Measurements from ENCODE around the gene PTPA. TPM values are rescaled to one million over a fixed set of nuclear protein-coding genes. Genes with fewer than 3 reads are reported as not detected.
"Not testable (repeated sequence)": the region's sequence is repeated elsewhere in the genome, so short reads cannot be mapped to it uniquely, and the experiment has no call there.

The PTPA gene
- total RNA-seq, 1 experiment from 2014 or later, result 62.7 TPM

- not testable (repeated sequence) for H3K4me1 ChIP-seq (ENCODE audit: low read length)
These were observed 11.8 kb downstream of the PTPA start for GRCh38 chr9:129122976-129123375.

GRCh38 chr9:129124506-129125069 lies 13.4 kb downstream of the PTPA start:
- no peaks in the 10 kb centered on the region for H3K27me3 ChIP-seq (ENCODE audit: low read length)
- H3K4me1 ChIP-seq (ENCODE audit: low read length), result peaks cover 4% of the 10 kb centered on the region; the same call in 1 of the 2 replicates
- peaks cover 17% of the 10 kb centered on the region; the same call in 1 of the 2 replicates for H3K36me3 ChIP-seq (ENCODE audit: insufficient read depth, low read length)
- H3K9me2 ChIP-seq (replicated peaks; ENCODE audit: insufficient read depth, low read length), result no peaks in the 10 kb centered on the region
- H3K4me3 ChIP-seq (ENCODE audit: low read length), result no peak overlapping the region
- no peak overlapping the region for H3K27ac ChIP-seq (ENCODE audit: low read length)
- H3K9ac ChIP-seq (ENCODE audit: low read length), result no peak overlapping the region
- no peaks in the 10 kb centered on the region for H3K9me3 ChIP-seq (ENCODE audit: low read length)
- H3K4me2 ChIP-seq (ENCODE audit: low read depth, low read length, poor library complexity, severe bottlenecking), result no peak overlapping the region
- H4K20me1 ChIP-seq (ENCODE audit: insufficient read depth, low read depth, low read length), result no peaks in the 10 kb centered on the region
- peaks cover 17% of the 10 kb centered on the region for H3K79me2 ChIP-seq (ENCODE audit: low read length)
- DNase-seq, result no peak
- H2AFZ ChIP-seq (ENCODE audit: low read length), result no peak overlapping the region

More at GRCh38 chr9:129122976-129123375, 11.8 kb downstream of the PTPA start:
- H3K27ac ChIP-seq (ENCODE audit: low read length); H3K9me2 ChIP-seq (replicated peaks; ENCODE audit: insufficient read depth, low read length); H3K27me3 ChIP-seq (ENCODE audit: low read length); H3K4me2 ChIP-seq (ENCODE audit: low read depth, low read length, poor library complexity, severe bottlenecking); H3K9me3 ChIP-seq (ENCODE audit: low read length); H3K4me3 ChIP-seq (ENCODE audit: low read length); H4K20me1 ChIP-seq (ENCODE audit: insufficient read depth, low read depth, low read length); H3K9ac ChIP-seq (ENCODE audit: low read length); H2AFZ ChIP-seq (ENCODE audit: low read length); DNase-seq: not testable (repeated sequence)
- Histone ChIP-seq H3K36me3 (ENCODE audit: insufficient read depth, low read length) (peaks cover 17% of the 10 kb centered on the region; the same call in 1 of the 2 replicates), H3K79me2 (ENCODE audit: low read length) (peaks cover 30% of the 10 kb centered on the region)

DNA sequence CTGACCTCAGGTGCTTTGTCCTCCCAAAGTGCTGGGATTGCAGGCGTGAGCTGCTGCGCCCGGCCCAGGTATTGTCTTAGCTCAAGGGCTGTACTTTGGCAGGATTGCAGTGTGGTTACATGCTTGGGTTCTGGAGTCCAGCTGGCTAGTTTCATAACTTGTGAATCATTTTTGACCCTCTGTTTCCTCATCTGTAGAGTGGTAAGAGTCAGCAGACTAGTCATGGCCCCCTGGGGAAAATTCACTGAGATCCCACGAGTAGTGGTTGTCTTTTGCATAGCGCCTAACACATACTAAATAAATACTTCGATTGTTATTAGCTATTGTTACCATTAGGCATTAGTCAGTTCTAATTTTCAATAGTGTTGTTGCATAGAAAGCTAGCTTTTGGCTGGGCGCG lies 14.3 kb downstream of the PTPA start:
- no peaks in the 10 kb centered on the region for H4K20me1 ChIP-seq (ENCODE audit: insufficient read depth, low read depth, low read length)
- H3K79me2 ChIP-seq (ENCODE audit: low read length), result peaks cover 17% of the 10 kb centered on the region
- H3K9me2 ChIP-seq (replicated peaks; ENCODE audit: insufficient read depth, low read length), result no peaks in the 10 kb centered on the region
- H3K36me3 ChIP-seq (ENCODE audit: insufficient read depth, low read length), result peaks cover 26% of the 10 kb centered on the region; the same call in 1 of the 2 replicates
- H2AFZ ChIP-seq (ENCODE audit: low read length), result no peak overlapping the region
- no peaks in the 10 kb centered on the region for H3K27me3 ChIP-seq (ENCODE audit: low read length)
- DNase-seq, result no peak
- H3K9me3 ChIP-seq (ENCODE audit: low read length), result no peaks in the 10 kb centered on the region
- no peak overlapping the region for H3K4me2 ChIP-seq (ENCODE audit: low read depth, low read length, poor library complexity, severe bottlenecking)
- H3K27ac ChIP-seq (ENCODE audit: low read length), result no peak overlapping the region
- no peak overlapping the region for H3K4me3 ChIP-seq (ENCODE audit: low read length)
- no peak overlapping the region for H3K9ac ChIP-seq (ENCODE audit: low read length)
- peaks cover 4% of the 10 kb centered on the region; the same call in 1 of the 2 replicates for H3K4me1 ChIP-seq (ENCODE audit: low read length)

DNA sequence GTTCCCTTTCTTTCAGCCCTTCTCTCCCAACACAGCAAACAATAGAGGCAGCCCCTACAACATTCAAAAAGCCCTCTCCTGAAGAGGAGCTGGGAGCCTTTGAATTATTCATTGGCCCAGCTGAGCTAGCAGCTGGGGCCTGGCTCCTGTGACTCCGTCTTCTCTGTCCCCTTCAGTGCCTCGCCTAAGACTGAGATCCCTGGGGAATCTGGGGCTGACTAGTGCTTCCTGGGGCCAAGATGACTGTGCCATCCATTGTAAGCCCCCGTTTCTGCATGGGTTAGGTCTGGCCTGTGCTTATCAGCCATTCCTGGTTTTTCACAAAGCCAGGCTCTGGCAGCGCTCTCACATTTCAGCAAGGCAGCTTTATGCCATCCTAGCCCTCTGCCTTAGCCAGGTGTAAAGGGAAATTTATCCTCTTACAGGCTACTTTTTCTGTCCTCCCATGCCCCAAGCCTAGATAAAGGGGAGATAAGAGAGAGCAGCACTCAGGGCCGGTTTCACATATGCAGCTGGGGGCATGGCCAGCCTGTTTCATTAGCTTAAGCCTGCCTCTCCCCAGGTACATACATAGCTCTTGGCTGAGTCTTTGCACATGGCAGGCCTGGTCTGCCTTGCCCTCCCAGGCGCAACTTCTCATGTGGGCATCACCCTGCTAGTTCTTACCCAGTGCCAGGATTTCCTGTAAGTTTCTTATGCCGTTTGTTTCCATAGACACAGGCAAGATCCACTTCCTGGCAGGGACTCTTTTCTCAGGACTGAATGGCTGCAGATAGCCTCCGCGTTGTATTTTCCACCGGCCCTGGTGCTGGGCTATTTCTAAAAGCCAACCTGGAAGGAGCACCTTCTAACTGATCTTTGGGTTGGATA lies 15.8 kb downstream of the PTPA start:
- no peaks in the 10 kb centered on the region for H3K9me3 ChIP-seq (ENCODE audit: low read length)
- no peaks in the 10 kb centered on the region for H3K9me2 ChIP-seq (replicated peaks; ENCODE audit: insufficient read depth, low read length)
- no peak overlapping the region for H2AFZ ChIP-seq (ENCODE audit: low read length)
- H3K36me3 ChIP-seq (ENCODE audit: insufficient read depth, low read length), result peaks cover 27% of the 10 kb centered on the region
- H3K27ac ChIP-seq (ENCODE audit: low read length), result no peak overlapping the region
- H3K4me1 ChIP-seq (ENCODE audit: low read length), result peaks cover 6% of the 10 kb centered on the region; the same call in 1 of the 2 replicates
- no peaks in the 10 kb centered on the region for H4K20me1 ChIP-seq (ENCODE audit: insufficient read depth, low read depth, low read length)
- no peak for DNase-seq
- H3K9ac ChIP-seq (ENCODE audit: low read length), result no peak overlapping the region
- no peak overlapping the region for H3K4me2 ChIP-seq (ENCODE audit: low read depth, low read length, poor library complexity, severe bottlenecking)
- no peak overlapping the region for H3K4me3 ChIP-seq (ENCODE audit: low read length)
- H3K27me3 ChIP-seq (ENCODE audit: low read length), result no peaks in the 10 kb centered on the region
- peaks cover 13% of the 10 kb centered on the region for H3K79me2 ChIP-seq (ENCODE audit: low read length)

- H3K36me3 ChIP-seq (ENCODE audit: insufficient read depth, low read length), result peaks cover 34% of the 10 kb centered on the region
These were observed 17.5 kb downstream of the PTPA start for GRCh38 chr9:129128689-129129088.

DNA sequence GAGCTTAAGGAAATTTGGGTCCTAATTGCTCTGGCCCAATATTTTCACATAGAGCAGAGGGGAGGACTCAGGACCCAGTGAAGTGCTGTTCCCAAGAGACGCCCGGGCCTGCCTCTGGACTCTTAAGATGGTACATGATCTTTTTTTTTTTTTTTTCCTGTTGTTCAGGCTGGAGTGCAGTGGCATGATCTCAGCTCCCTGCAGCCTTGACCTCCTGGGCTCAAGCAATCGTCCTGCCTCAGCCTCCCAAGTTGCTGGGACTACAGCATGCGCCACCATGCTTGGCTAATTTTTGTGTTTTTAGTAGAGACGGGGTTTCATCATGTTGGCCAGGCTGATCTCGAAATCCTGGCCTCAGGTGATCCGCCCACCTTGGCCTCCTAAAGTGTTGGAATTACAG lies 19.1 kb downstream of the PTPA start:
- H3K9me3 ChIP-seq (ENCODE audit: low read length); H3K4me2 ChIP-seq (ENCODE audit: low read depth, low read length, poor library complexity, severe bottlenecking); H2AFZ ChIP-seq (ENCODE audit: low read length); H3K27me3 ChIP-seq (ENCODE audit: low read length); H3K9me2 ChIP-seq (replicated peaks; ENCODE audit: insufficient read depth, low read length); H3K4me1 ChIP-seq (ENCODE audit: low read length); H3K27ac ChIP-seq (ENCODE audit: low read length); H4K20me1 ChIP-seq (ENCODE audit: insufficient read depth, low read depth, low read length); H3K9ac ChIP-seq (ENCODE audit: low read length); H3K4me3 ChIP-seq (ENCODE audit: low read length); H3K79me2 ChIP-seq (ENCODE audit: low read length); DNase-seq: not testable (repeated sequence)
- H3K36me3 ChIP-seq (ENCODE audit: insufficient read depth, low read length), result peaks cover 37% of the 10 kb centered on the region

More at GRCh38 chr9:129128689-129129088, 17.5 kb downstream of the PTPA start:
- H3K27me3 ChIP-seq (ENCODE audit: low read length), result no peaks in the 10 kb centered on the region
- H4K20me1 ChIP-seq (ENCODE audit: insufficient read depth, low read depth, low read length), result no peaks in the 10 kb centered on the region
- H3K9me2 ChIP-seq (replicated peaks; ENCODE audit: insufficient read depth, low read length), result no peaks in the 10 kb centered on the region
- DNase-seq, result no peak
- no peak overlapping the region for H3K27ac ChIP-seq (ENCODE audit: low read length)
- H3K79me2 ChIP-seq (ENCODE audit: low read length), result peaks cover 9% of the 10 kb centered on the region
- H3K9me3 ChIP-seq (ENCODE audit: low read length), result no peaks in the 10 kb centered on the region
- H3K4me3 ChIP-seq (ENCODE audit: low read length), result no peak overlapping the region
- no peak overlapping the region for H3K9ac ChIP-seq (ENCODE audit: low read length)
- peaks cover 7% of the 10 kb centered on the region; the same call in 1 of the 2 replicates for H3K4me1 ChIP-seq (ENCODE audit: low read length)
- H2AFZ ChIP-seq (ENCODE audit: low read length), result no peak overlapping the region
- no peak overlapping the region for H3K4me2 ChIP-seq (ENCODE audit: low read depth, low read length, poor library complexity, severe bottlenecking)

DNA sequence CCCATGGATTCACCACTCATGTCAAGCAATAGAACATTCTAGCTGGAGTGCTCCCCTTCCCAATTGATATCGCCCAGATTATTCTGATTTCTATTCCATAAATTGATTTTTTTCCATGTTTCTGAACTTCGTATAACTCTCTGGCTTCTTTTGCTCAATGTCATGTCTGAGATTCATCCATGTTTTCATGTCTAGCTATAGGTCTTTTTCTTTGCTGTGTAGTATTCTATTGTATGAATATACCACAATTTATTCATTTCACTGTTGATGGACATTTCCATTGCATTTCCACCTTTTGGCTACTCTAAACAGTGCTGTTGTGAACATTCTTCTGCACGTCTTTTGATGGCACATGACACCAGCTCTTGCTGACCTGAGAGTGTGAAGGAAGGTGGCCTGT lies 19.6 kb downstream of the PTPA start:
- peaks cover 34% of the 10 kb centered on the region for H3K36me3 ChIP-seq (ENCODE audit: insufficient read depth, low read length)
- H4K20me1 ChIP-seq (ENCODE audit: insufficient read depth, low read depth, low read length), result no peaks in the 10 kb centered on the region

More for the DNA sequence above, 19.6 kb downstream of the PTPA start:
- Histone ChIP-seq H3K4me3 (ENCODE audit: low read length) (no peak overlapping the region), H2AFZ (ENCODE audit: low read length) (no peak overlapping the region), H3K4me1 (ENCODE audit: low read length) (peaks cover 7% of the 10 kb centered on the region; the same call in 1 of the 2 replicates), H3K9me2 (replicated peaks; ENCODE audit: insufficient read depth, low read length) (no peaks in the 10 kb centered on the region), H3K9me3 (ENCODE audit: low read length) (no peaks in the 10 kb centered on the region), H3K27me3 (ENCODE audit: low read length) (no peaks in the 10 kb centered on the region), H3K4me2 (ENCODE audit: low read depth, low read length, poor library complexity, severe bottlenecking) (no peak overlapping the region), H3K79me2 (ENCODE audit: low read length) (peaks cover 4% of the 10 kb centered on the region; the same call in 1 of the 2 replicates), H3K9ac (ENCODE audit: low read length) (no peak overlapping the region), H3K27ac (ENCODE audit: low read length) (no peak overlapping the region)
- DNase-seq, result no peak

All from Karpas-422 (cell line).